ENCODE data around the gene MOCS1.

MOCS1 gene

GRCh38 chr6:39923394-39923793, 10.9 kb downstream of the MOCS1 start:
- TF ChIP-seq CTCF (conservative IDR thresholded peaks at IDR 0.05; ENCODE audit: low read depth), result no peak
- DNase-seq (ENCODE audit: low spot score), result peak; percentile 43
- CTCF ChIA-PET, result interaction anchor here (0.6 kb wide), 2 partner anchors 556 to 617 kb away, joined by 4 to 6 read pairs; no protein-coding TSS in a partner anchor
- peak overlapping the region; percentile 2; the same call in 1 of the 2 replicates for H3K27ac ChIP-seq
- POLR2A ChIA-PET (ENCODE audit: low non-redundant PET), result no interaction called here

GRCh38 chr6:39922821-39923220, 11.4 kb downstream of the MOCS1 start:
- H3K27ac ChIP-seq, result no peak overlapping the region
- no peak for TF ChIP-seq CTCF (conservative IDR thresholded peaks at IDR 0.05; ENCODE audit: low read depth)
- ChIA-PET CTCF (interaction anchor here (0.6 to 0.7 kb wide), 2 partner anchors 556 to 1097 kb away, joined by 3 to 6 read pairs; no protein-coding TSS in a partner anchor), POLR2A (ENCODE audit: low non-redundant PET) (no interaction called here)
- no peak for DNase-seq (ENCODE audit: low spot score)

DNA sequence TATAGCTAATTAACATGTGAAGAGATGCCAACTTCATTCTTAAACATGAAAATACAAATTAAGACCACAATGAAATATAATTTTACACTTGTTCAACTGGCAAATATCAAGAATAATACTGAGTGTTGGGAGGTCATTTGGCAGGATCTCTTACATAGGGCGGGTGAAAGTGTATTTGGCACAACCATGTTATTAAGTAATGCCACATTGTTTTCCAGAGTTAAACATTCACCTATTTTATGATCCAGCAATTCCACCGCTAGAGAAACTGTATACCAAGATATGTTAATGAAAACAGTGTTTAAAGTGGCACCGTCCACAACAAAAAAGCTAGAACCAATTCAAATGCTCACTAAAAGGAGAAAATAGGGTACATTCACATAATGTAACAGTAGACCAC, 14.1 kb downstream of the MOCS1 start:
- ChIA-PET POLR2A (ENCODE audit: low non-redundant PET) (no interaction called here), CTCF (no interaction called here)
- no peak for DNase-seq (ENCODE audit: low spot score)
- no peak for TF ChIP-seq CTCF (conservative IDR thresholded peaks at IDR 0.05; ENCODE audit: low read depth)
- H3K27ac ChIP-seq, result no peak overlapping the region

DNA sequence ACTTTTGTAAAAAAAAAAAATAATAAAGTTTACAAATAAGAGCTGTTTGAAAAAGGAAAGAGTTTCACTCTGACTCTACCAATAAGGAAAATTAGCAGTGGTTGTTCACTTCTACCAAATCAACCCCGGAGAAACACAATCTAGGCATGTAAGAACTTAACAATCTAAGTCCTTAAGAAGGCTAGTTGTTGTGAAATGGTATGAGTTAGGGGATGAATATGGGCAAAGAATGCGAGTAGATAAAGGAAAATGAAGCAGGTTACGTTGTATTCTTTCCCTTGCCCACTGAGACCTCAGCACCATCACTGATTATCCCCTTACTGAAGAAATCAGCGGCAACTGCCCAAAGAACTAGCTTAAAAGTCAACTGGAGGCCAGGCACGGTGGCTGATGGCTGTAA, 15.4 kb downstream of the MOCS1 start:
- ChIA-PET POLR2A (ENCODE audit: low non-redundant PET) (no interaction called here), CTCF (no interaction called here)
- DNase-seq (ENCODE audit: low spot score), result no peak
- no peak for TF ChIP-seq CTCF (conservative IDR thresholded peaks at IDR 0.05; ENCODE audit: low read depth)
- no peak overlapping the region for H3K27ac ChIP-seq

- DNase-seq (ENCODE audit: low spot score), result no peak
- no peak overlapping the region for H3K27ac ChIP-seq
- TF ChIP-seq CTCF (conservative IDR thresholded peaks at IDR 0.05; ENCODE audit: low read depth), result no peak
- POLR2A ChIA-PET (ENCODE audit: low non-redundant PET), result no interaction called here
- CTCF ChIA-PET, result interaction anchor here (0.6 kb wide), 1 partner anchor 26 kb away, joined by 3 read pairs; no protein-coding TSS in a partner anchor
Measured at GRCh38 chr6:39917981-39918380, 16.3 kb downstream of the MOCS1 start.

GRCh38 chr6:39917329-39917728, 16.9 kb downstream of the MOCS1 start:
- CTCF ChIA-PET, result interaction anchor here (0.6 kb wide), 1 partner anchor 26 kb away, joined by 3 read pairs; no protein-coding TSS in a partner anchor
- POLR2A ChIA-PET (ENCODE audit: low non-redundant PET), result no interaction called here
- H3K27ac ChIP-seq, result no peak overlapping the region
- TF ChIP-seq CTCF (conservative IDR thresholded peaks at IDR 0.05; ENCODE audit: low read depth), result no peak
- no peak for DNase-seq (ENCODE audit: low spot score)
